ENCODE data around the gene MTG1.

The MTG1 gene

DNA sequence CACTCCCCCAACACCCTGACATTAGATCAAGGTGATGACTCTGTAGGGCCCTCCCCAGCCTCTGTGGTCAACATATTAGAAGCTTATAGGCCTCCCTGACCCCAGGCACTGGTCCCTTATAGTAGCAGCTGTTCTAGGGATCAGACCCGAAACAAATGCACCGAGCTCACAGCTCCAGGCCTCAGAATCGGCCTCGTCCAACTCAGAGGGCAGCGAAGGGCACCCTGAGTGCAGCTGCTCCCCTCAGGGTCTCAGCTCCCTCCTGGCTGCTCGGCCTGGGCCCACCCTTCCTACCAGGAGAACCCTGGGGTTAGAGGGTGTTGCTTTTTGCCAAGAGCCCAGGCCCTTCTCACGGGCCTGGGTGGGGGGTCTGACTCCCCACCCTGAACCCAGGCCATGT, 25.8 kb upstream of the MTG1 start:
- Histone ChIP-seq H3K27me3 (ENCODE audit: insufficient read depth, poor library complexity, severe bottlenecking) (no peaks in the 10 kb centered on the region), H3K27ac (replicated peaks) (no peak overlapping the region), H3K4me3 (replicated peaks; ENCODE audit: insufficient read depth, low read length) (no peak overlapping the region)
- TF ChIP-seq REST (IDR thresholded peaks at IDR 0.05; ENCODE audit: insufficient replicate concordance, low read depth) (no peak), POLR2AphosphoS5 (IDR thresholded peaks at IDR 0.05; ENCODE audit: low read depth) (no peak), SPI1 (IDR thresholded peaks at IDR 0.05; ENCODE audit: borderline replicate concordance, low read depth) (no peak)
- DNase-seq (ENCODE audit: low read depth in 1 of 2, low spot score in 1 of 2), result no peak

- H3K4me3 ChIP-seq (replicated peaks; ENCODE audit: insufficient read depth, low read length), result no peak overlapping the region
- DNase-seq (ENCODE audit: low read depth in 1 of 2, low spot score in 1 of 2), result no peak
- no peaks in the 10 kb centered on the region for H3K27me3 ChIP-seq (ENCODE audit: insufficient read depth, poor library complexity, severe bottlenecking)
- TF ChIP-seq GABPA (IDR thresholded peaks at IDR 0.05; ENCODE audit: low read depth), result no peak
- TF ChIP-seq SPI1 (IDR thresholded peaks at IDR 0.05; ENCODE audit: borderline replicate concordance, low read depth), result no peak
- TF ChIP-seq POLR2AphosphoS5 (IDR thresholded peaks at IDR 0.05; ENCODE audit: low read depth), result no peak; the same call in 1 of the 2 replicates
- no peak for TF ChIP-seq REST (IDR thresholded peaks at IDR 0.05; ENCODE audit: insufficient replicate concordance, low read depth)
- no peak for TF ChIP-seq CTCF (IDR thresholded peaks at IDR 0.05; ENCODE audit: insufficient read depth, low read length)
- no peak overlapping the region for H3K27ac ChIP-seq (replicated peaks)
Observed at GRCh38 chr10:133370030-133370786, 23.7 kb upstream of the MTG1 start.

GRCh38 chr10:133372507-133372906, 21.4 kb upstream of the MTG1 start:
- no peaks in the 10 kb centered on the region for H3K27me3 ChIP-seq (ENCODE audit: insufficient read depth, poor library complexity, severe bottlenecking)
- no peak for DNase-seq (ENCODE audit: low read depth in 1 of 2, low spot score in 1 of 2)
- no peak overlapping the region; the same call in 1 of the 2 replicates for H3K27ac ChIP-seq (replicated peaks)
- TF ChIP-seq POLR2AphosphoS5 (IDR thresholded peaks at IDR 0.05; ENCODE audit: low read depth) (no peak), REST (IDR thresholded peaks at IDR 0.05; ENCODE audit: insufficient replicate concordance, low read depth) (no peak), GABPA (IDR thresholded peaks at IDR 0.05; ENCODE audit: low read depth) (no peak), SPI1 (IDR thresholded peaks at IDR 0.05; ENCODE audit: borderline replicate concordance, low read depth) (no peak), CTCF (IDR thresholded peaks at IDR 0.05; ENCODE audit: insufficient read depth, low read length) (no peak)
- peak overlapping the region; percentile 96 for H3K4me3 ChIP-seq (replicated peaks; ENCODE audit: insufficient read depth, low read length)

All from HL-60 (cell line).